Uterus (tissue), 4 donors: ENCODE results near the gene GFOD2. TPM values are rescaled to one million over a fixed set of nuclear protein-coding genes. Genes with fewer than 3 reads are reported as not detected.

Experiments
- DNase-seq, 2 donors: peaks; one replicate each; pipeline ENCODE4 v3.0.0-alpha.2; 2019 to 2020
- H3K27ac ChIP-seq, 2 donors: fragments of 200-600 bp; sonication (generic); 1 replicate in 1 of 2; 2 replicates in 1 of 2; pipeline ENCODE4 v1.5.1; 2016 to 2018
- H3K27me3 ChIP-seq, 2 donors: fragments of 200-600 bp; sonication (generic); one replicate each; pipeline ENCODE4 v1.5.1; 2018 to 2019; ENCODE audit warnings: control low read depth in 1 of 2
- H3K36me3 ChIP-seq, 2 donors: fragments of 200-600 bp; sonication (generic); one replicate each; pipeline ENCODE4 v1.5.1; 2019; ENCODE audit warnings: control low read depth in 1 of 2
- H3K4me1 ChIP-seq, 2 donors: fragments of 200-600 bp; sonication (generic); one replicate each; pipeline ENCODE4 v1.5.1; 2018 to 2019; ENCODE audit warnings: control low read depth in 1 of 2
- H3K4me3 ChIP-seq, 2 donors: fragments of 200-600 bp; sonication (generic); 1 replicate in 1 of 2; 2 replicates in 1 of 2; pipeline ENCODE4 v1.5.1; 2018 to 2019; ENCODE audit warnings: mild to moderate bottlenecking in 1 of 2
- H3K9me3 ChIP-seq, 2 donors: fragments of 200-600 bp; sonication (generic); one replicate each; pipeline ENCODE4 v1.5.1; 2019; ENCODE audit warnings: control low read depth in 1 of 2
- CTCF ChIP-seq, 4 experiments: fragments of 200-600 bp in 2 of 4; fragments of 450-650 bp in 2 of 4; sonication (generic) in 2 of 4; IDR thresholded peaks; one replicate each; pipeline ENCODE4 v1.5.1; 2016 to 2019; ENCODE audit warnings: antibody characterized with exemption in 4 of 4, mild to moderate bottlenecking in 2 of 4, moderate library complexity in 1 of 4
- POLR2A ChIP-seq, 2 donors: fragments of 450-650 bp; IDR thresholded peaks; one replicate each; pipeline ENCODE4 v1.6.1; 2016; ENCODE audit warnings: antibody characterized with exemption in 2 of 2, mild to moderate bottlenecking in 1 of 2, moderate library complexity in 1 of 2
- intact Hi-C: fragments of 100-400 bp; cut with DNase I; formaldehyde crosslinking; loops from one replicate; pipeline ENCODE4 v1.15.1; 2023; ENCODE audit warnings: low total_unique reads
- total RNA-seq, 4 donors: library from RNA; depleted of rRNA in 3 of 4; stranded (reverse); fragments of >200 nt in 3 of 4; gene quantifications; one replicate each; pipeline versions ENCODE4 v1.1.0 to v1.2.4, GENCODE V29; 2014 to 2023
- donor health status: DM: yes; HTN: yes; CAD: no.

GFOD2 gene
- total RNA-seq, 4 donors from 2014 or later, result 11.0 to 28.5 (median 26.3) TPM

DNA sequence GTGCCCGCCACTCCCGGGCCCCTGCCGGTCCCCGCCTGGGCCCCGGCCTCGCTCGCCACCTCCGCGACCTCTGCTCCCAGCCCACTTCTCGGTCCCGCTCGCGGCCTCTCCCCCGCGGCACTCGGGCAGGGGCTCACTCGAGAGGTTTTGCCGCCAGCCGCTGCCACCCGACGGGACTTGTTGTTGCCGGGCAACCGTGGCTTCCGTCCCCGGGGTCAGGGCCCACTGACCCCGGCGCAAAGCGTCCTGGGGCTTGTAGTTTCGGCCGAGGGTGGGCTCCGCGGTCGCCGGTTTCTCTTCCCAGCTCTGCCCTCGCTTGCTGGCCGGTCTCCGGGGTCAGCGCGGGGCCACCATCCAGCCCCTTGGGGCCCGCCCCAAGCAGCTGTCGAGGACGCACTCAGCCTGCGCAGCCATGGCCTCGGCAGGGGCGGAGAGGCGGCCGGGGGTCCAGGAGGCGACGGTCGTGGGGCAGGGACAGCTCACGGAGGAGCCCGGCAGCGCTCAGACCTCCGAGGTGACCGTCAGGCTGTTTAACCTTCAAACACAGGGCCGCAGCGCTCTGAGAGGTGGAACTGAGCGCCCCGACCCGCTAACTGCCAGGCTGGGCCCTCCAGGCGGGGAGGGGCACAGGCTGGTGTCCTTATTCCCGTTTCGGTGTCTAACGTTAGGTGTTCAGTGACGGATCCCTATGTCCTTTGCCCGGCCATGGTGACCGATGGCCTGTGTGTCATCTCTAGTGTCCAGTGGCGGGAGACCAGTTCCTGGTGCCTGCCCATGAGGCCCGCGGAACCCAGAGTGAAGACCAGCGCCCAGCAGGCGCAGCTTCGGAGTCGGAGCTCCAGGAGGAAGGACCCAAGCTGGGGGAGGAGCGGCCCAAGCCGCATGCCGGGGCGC lies 52.3 kb downstream of the GFOD2 start, which contains the start of the genes C16orf86 and ENKD1:
C16orf86 (plus strand) TSS at position 256 of the 894 bp plus-strand sequence; CDS start at position 413, 157 bp downstream.
ENKD1 (minus strand) TSS at position 192 of the 894 bp plus-strand sequence. CDS start 308 bp downstream, outside the sequence.
- TF ChIP-seq POLR2A (IDR thresholded peaks at IDR 0.05) (peak; percentile 13 to 37), CTCF (IDR thresholded peaks at IDR 0.05) (no peak)
- peak; percentile 84 to 85 for DNase-seq
- H3K4me1 ChIP-seq, result peaks cover under 1 to 4% of the 10 kb centered on the region in 2 donors

DNA sequence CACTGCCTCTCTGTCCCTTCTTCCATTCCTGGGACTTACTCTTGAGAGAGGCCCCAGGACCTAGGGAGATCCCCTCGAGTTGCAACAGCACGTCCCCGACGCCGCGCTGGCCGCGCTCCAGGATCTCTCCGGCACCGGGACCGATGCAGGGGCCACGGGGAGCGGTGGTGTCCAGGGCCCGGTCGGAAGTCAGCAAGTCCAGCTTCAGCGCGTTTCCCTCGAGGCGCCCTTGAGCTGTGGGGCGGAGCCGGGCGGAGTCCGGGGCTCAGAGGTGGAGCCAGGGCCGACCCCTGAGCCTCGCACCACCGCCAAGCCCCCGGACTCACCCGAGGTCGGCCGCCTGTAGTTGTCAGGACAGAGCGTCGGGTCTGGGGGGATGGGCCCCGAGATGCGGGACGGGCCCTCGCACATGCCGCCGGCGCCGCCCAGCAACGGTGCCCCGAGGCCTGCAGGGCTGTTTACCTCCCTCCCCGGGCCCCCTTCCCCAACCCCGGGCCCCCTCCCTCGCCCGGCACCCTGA lies 53.0 kb downstream of the GFOD2 start:
- peak overlapping the region; percentile 85 to 89 for H3K27ac ChIP-seq
- intact Hi-C loops, result no loop called here
- peak in 1 of 2 donors; percentile 51 for DNase-seq
- peaks cover 4 to 7% of the 10 kb centered on the region in 2 donors for H3K4me1 ChIP-seq
- H3K27me3 ChIP-seq, result no peaks in the 10 kb centered on the region
- H3K9me3 ChIP-seq, result no peaks in the 10 kb centered on the region
- TF ChIP-seq CTCF (IDR thresholded peaks at IDR 0.05), result no peak
- TF ChIP-seq POLR2A (IDR thresholded peaks at IDR 0.05), result no peak
- peak overlapping the region; percentile 86 to 91 for H3K4me3 ChIP-seq
- no peaks in the 10 kb centered on the region for H3K36me3 ChIP-seq

More for the DNA sequence above, 52.3 kb downstream of the GFOD2 start, which contains the start of the genes C16orf86 and ENKD1:
- H3K4me3 ChIP-seq, result peak within 1 kb of the TSS; percentile 86 to 91
- H3K9me3 ChIP-seq, result no peaks in the 10 kb centered on the region
- intact Hi-C loops, result no loop called here
- H3K27me3 ChIP-seq, result no peaks in the 10 kb centered on the region
- H3K36me3 ChIP-seq, result no peaks in the 10 kb centered on the region
- H3K27ac ChIP-seq, result peak within 1 kb of the TSS; percentile 85 to 89

GRCh38 chr16:67665598-67665997 lies 53.5 kb downstream of the GFOD2 start:
- TF ChIP-seq CTCF (IDR thresholded peaks at IDR 0.05) (no peak), POLR2A (IDR thresholded peaks at IDR 0.05) (no peak)
- Histone ChIP-seq H3K36me3 (no peaks in the 10 kb centered on the region), H3K4me3 (peak overlapping the region; percentile 86 to 91), H3K4me1 (peaks cover 4 to 8% of the 10 kb centered on the region in 2 donors), H3K9me3 (no peaks in the 10 kb centered on the region), H3K27ac (no peak overlapping the region), H3K27me3 (no peaks in the 10 kb centered on the region)
- DNase-seq, result no peak
- intact Hi-C loops, result no loop called here

GRCh38 chr16:67664871-67665270 lies 54.2 kb downstream of the GFOD2 start:
- Histone ChIP-seq H3K4me1 (peaks cover 4 to 8% of the 10 kb centered on the region in 2 donors), H3K4me3 (no peak overlapping the region), H3K9me3 (no peaks in the 10 kb centered on the region), H3K36me3 (no peaks in the 10 kb centered on the region), H3K27me3 (no peaks in the 10 kb centered on the region), H3K27ac (no peak overlapping the region)
- TF ChIP-seq CTCF (IDR thresholded peaks at IDR 0.05), result no peak
- no peak for TF ChIP-seq POLR2A (IDR thresholded peaks at IDR 0.05)
- no peak for DNase-seq
- intact Hi-C loops, result no loop called here

DNA sequence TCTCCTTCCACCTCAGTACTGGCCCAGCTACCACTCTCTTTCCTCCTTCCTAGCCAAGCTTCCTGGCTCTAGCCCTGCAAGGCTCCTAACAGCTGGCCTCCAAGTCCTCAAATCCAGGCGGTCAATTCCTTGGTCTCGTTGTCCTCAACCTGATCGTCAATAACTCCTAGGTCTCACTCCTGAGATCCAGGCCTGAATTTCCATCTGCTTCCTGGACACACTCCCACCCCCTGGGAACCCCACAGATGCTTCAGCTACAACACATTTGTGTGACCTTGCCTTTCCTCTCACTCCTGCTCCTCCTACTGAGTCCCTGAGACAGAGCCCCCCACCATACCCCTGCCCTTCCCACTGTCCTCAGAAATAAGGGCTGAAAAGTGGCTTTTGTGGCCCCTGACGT lies 54.9 kb downstream of the GFOD2 start:
- H3K27ac ChIP-seq, result no peak overlapping the region

More for the DNA sequence above, 54.9 kb downstream of the GFOD2 start:
- Histone ChIP-seq H3K36me3 (no peaks in the 10 kb centered on the region), H3K27me3 (no peaks in the 10 kb centered on the region), H3K4me1 (peaks cover 4 to 11% of the 10 kb centered on the region in 2 donors), H3K9me3 (no peaks in the 10 kb centered on the region), H3K4me3 (no peak overlapping the region)
- TF ChIP-seq POLR2A (IDR thresholded peaks at IDR 0.05) (no peak), CTCF (IDR thresholded peaks at IDR 0.05) (no peak)
- no peak for DNase-seq
- intact Hi-C loops, result no loop called here
